G401.6 (cell line): ENCODE data around the gene ZNF587B.
"Not testable (repeated sequence)": the region's sequence is repeated elsewhere in the genome, so short reads cannot be mapped to it uniquely, and the experiment has no call there.

Experiments used
- FAIRE-seq: peaks from 2 replicates; lab custom pipeline; 2012; peaks lifted over from hg19 to GRCh38; lab: Jason Lieb, UNC

The ZNF587B gene

GRCh38 chr19:57830071-57830602 lies at the start of gene ZNF587B:
Gene ZNF587B (plus strand): TSS chr19:57830299. CDS start chr19:57830529, 230 bp downstream.
- FAIRE-seq: no peak

GRCh38 chr19:57786286-57786685 lies 43.8 kb upstream of the ZNF587B start:
- FAIRE-seq: no peak

DNA sequence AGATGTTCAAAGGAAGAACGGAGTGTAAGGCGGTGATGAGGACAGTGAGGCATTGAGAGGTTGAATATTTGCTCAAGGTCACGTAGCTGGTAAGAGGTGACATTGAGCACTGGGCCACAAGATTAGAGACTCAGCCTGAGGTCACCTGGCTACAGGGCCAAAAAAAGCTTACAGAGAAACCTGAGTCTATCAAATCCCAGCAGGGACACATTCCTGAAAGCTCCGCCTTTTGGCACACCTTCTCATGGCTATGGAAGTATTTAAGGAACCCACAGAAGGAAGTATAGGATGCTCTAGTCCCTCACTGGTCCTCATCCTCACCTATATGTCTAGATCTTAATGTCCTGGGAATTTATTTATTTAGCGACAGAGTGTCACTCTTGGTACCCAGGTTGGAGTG lies 43.2 kb upstream of the ZNF587B start:
- no peak for FAIRE-seq

GRCh38 chr19:57788114-57788692 lies 41.9 kb upstream of the ZNF587B start:
- no peak for FAIRE-seq

DNA sequence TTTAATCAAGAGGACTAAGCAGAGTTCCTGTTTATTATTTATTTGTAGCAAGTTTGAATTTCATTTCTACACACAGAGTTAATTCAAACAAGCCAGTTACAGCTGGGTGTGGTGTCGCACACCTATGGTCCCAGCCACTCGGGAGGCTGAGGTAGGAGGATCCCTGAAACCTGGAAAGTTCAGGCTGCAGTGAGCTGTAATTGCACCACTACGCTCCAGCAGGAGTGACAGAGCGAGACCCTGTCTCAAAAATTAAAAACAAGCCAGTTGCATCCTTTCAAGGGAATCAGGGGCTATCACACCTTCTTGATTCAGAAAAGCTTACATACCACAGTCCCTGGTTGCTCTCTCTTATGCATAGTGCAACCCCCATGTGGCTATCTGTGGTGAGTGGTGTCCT lies 40.8 kb upstream of the ZNF587B start:
- no peak for FAIRE-seq

DNA sequence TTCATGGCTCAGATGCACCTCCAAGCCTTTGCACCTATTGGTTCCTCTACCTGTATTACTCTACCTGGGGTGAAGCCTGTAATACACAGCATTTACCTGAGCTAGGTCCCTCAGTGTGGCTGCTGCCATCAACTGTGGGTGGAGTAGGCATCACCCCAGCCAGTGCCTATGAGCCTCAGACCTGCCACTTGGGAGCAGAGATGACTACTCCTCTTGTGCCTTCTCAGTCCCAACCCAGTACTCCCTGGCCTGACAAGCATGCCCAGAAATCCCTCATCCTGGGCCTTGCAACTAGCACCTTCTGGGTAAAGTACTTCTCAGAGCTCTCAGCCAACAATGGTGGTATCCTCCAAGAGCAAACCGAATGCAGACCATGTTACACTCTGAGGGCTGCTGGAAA lies 33.5 kb upstream of the ZNF587B start:
- not testable (repeated sequence) for FAIRE-seq

DNA sequence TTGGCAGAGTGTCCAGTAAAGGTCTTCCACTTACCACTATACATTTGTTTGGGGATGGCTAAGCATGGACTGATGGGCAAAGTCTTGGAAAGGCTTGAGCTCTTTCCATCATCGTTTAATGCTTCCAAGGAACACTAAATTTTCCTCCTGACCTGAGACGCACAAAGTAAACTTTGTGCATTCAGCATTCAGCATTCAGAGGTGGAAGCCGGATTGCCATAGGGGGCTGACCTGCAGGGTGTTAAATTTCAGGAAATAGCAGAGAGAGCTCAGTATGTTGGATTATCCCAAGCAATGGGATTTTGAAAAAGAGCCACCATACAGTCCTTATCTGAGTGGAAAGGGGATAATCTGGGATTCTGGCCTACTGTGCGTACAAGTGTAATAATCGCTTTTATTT lies 29.4 kb upstream of the ZNF587B start:
- no peak for FAIRE-seq

DNA sequence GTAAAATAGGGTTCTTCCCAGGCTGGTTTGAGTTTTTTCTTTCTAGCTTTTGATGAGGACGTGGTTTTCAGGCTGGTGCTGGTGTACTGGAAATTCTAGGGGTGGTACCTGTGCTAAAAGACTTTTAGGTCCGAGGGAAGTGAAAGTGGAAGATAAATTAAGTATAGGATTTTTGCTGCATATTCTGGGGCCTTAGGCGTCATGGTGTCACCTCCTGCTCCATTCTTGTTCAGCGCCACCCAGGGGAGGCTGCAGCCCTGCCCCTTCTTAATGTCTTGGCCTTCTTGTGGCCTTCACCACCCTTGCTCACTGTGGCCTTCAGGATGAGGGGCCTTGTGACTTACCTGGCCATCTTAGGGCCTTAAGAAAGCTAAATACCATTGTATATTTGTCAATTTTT lies 27.8 kb upstream of the ZNF587B start:
- no peak for FAIRE-seq

DNA sequence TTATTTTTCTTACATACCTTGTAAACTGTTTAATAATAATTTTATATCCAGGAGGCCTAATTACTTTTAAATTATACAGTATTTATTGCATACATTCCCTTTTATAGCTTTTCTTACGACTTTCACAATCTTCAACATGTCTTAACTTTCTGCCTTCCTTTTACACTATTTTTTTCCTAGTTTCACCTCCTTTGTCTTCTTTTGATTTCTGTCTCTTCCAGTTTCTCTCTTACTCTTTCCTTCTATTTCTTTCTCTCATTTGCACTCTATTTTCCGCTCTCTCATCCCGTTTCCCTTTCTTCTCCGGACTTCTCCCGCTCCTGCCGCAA lies 26.9 kb upstream of the ZNF587B start:
- no peak for FAIRE-seq

- FAIRE-seq: no peak
Measured at GRCh38 chr19:57803594-57804325, 26.3 kb upstream of the ZNF587B start.

DNA sequence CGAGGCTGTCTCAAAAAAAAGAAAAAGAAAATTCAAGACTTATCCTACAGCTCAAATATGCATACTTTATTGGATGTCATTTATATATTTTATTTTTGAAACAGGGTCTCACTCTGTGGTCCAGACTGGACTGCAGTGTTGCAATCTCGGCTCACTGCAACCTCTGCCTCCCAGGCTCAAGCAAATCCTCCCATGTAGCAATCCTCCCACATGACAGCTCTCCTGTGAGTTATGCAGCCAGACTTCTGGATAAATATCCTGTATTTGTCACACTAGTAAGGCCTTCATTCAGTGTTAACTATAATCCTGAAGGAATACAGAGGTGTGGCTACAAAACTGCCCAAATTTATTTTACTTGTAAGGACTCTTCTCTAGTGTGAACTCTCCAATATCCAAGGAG lies 22.6 kb upstream of the ZNF587B start:
- FAIRE-seq: no peak

- FAIRE-seq: not testable (repeated sequence)
Measured at GRCh38 chr19:57810410-57811295, 19.4 kb upstream of the ZNF587B start.

GRCh38 chr19:57812226-57812625 lies 17.9 kb upstream of the ZNF587B start:
- no peak for FAIRE-seq

DNA sequence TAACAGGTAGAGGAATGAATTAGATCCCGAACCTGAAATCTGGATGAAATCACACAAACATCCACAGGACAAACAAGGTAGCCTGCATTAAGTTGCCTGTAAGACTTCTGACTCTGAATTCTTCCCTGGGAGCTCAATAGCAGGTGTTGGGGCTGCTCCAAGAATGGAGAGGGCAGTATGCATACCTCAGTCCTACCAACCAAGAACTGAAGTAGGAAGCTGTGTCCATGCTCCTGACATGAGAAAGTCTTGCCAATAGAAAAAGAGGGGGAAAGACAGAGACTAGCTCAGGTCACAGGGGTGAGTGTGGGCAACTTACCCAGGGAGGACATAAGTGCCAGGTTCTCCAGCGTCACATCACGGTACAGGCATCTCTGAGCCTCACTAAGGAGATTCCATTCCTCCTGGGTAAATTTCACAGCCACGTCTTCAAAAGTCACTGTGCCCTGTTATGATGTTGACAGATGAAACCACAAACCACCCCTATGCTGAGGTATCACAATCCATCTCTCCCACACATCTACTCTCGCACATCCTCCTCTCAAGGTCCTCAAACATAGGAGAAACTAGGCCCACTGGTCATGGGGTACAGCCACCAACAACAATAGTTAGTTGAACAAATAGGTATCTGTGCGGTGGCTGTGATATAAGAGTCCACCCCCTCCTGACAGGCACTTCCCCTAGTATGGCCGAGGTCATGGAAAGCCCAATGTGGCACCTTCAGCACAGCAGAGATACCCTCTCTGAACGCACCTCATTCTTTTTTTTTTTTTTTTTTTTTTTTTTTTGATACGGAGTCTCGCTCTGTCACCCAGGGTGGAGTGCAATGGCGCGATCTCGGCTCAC lies 16.9 kb upstream of the ZNF587B start:
- not testable (repeated sequence) for FAIRE-seq

DNA sequence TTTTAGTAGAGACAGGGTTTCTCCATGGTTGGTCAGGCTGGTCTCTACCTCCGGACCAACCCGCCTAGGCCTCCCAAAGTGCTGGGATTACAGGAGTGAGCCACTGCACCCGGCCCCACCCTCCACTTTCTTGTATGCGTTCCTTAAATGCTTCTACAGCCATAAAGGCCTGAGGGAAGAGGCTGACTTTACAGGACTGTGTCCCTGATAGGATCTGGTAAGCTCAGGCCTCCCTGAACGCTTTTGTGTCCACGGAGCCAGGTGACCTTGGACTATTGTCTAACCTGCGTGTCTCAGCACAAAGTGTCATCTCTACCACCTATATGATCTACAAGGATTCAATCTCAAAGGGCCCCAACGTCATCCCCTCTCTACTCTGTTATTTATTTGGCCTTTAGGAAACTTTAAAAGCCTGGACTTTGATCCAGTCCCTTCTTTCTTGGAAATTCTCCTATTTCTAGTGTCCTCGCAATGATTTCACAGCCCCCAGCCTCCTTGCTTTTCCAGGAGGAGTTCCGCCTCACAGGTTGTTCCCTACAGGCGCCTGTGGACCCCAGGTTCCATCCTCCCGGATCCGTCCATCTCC lies 16.1 kb upstream of the ZNF587B start:
- FAIRE-seq: no peak

- FAIRE-seq: peak; percentile 86
Measured at GRCh38 chr19:57814505-57815246, 15.4 kb upstream of the ZNF587B start, which contains the start of gene ZNF552. Gene ZNF552 (minus strand): TSS chr19:57814913. CDS start chr19:57814743, 170 bp downstream.

DNA sequence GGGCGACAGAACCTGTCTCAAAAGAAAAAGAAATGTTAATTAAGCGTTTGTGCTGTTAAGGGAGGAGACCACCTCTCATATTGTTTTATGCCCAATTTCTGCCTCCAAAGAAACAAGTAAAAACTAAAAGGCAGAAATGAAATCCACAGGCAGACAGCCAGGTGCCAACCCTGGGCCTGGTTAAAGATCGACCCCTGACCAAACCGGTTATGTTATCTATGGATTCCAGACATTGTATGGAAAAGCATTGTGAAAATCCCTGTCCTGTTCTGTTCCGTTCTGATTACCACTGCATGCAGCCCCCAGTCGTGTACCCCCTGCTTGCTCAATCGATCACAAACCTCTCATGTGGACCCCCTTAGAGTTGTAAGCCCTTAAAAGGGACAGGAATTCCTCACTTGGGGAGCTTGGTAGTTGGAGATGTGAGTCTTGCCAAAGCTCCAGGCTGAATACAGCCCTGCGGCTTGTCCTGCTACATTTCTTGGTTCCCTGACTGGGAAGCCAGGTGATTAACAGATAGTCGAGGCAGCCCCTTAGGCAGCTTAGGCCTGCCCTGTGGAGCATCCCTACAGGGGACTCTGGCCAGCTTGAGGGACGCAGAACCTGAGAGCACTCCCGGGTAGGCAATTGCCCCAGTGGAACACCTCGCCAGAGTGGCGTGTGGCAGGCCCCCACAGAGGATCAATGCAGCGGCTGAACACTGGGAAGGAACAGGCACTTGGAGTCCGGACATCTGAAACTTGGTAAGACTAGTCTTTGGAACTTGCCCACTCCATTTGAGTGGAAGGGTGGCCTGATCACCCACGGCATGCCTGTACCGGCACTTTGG lies 14.6 kb upstream of the ZNF587B start:
- no peak for FAIRE-seq

GRCh38 chr19:57816652-57817051 lies 13.4 kb upstream of the ZNF587B start:
- no peak for FAIRE-seq

DNA sequence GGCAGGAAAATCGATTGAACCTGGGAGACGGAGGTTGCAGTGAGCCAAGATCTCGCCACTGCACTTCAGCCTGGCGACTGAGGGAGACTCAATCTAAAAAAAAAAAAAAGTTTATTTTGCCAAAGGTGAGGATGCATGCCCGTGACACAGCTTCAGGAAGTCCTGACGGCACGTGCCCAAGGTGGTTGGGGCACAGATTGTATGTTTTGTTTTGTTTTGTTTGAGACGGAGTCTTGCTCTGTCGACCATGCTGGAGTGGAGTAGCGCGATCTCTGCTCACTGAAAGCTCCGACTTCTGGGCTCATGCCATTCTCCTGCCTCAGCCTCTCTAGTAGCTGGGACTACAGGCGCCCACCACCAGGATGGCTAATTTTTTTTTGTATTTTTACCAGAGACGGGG lies 12.1 kb upstream of the ZNF587B start:
- no peak for FAIRE-seq

DNA sequence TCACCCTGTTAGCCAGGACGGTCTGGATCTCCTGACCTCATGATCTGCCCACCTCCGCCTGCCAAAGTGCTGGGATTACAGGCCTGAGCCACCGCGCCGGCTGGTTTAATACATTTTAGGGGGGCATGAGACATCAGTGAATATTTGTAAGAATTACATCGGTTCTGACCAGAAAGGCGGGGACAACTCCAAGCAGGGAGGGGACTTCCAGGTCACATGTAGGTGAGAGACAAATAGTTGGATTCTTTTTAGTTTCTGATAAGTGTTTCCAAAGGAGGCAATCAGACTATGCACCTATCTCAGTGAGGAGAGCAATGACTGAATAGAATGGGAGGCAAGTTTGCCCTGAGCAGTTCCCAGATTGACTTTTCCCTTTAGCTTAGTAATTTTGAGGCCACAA lies 11.7 kb upstream of the ZNF587B start:
- no peak for FAIRE-seq
